Thymus (tissue), 11 donors: ENCODE measurements around the gene NR2F2. TPM values are rescaled to one million over a fixed set of nuclear protein-coding genes. Genes with fewer than 3 reads are reported as not detected.

Experiments
- DNase-seq, 9 donors: peaks; one replicate each; pipeline ENCODE4 v3.0.0-alpha.2; 2013; ENCODE audit warnings: low spot score in 9 of 9, low read depth in 6 of 9, missing footprints in 1 of 9
- H3K27ac ChIP-seq, 2 donors: one replicate each; pipeline ENCODE4 v1.5.1; 2013; ENCODE audit warnings: control low read depth in 1 of 2, low read depth in 1 of 2, low read length in 1 of 2, mild to moderate bottlenecking in 1 of 2, moderate library complexity in 1 of 2
- H3K27me3 ChIP-seq, 2 donors: one replicate each; pipeline ENCODE4 v1.5.1; 2013; ENCODE audit warnings: low read length in 1 of 2; ENCODE audit not compliant: control insufficient read depth in 2 of 2, insufficient read depth in 1 of 2
- H3K36me3 ChIP-seq, 2 donors: one replicate each; pipeline ENCODE4 v1.5.1; 2013; ENCODE audit warnings: low read length in 1 of 2, mild to moderate bottlenecking in 1 of 2, moderate library complexity in 1 of 2; ENCODE audit not compliant: control insufficient read depth in 2 of 2, insufficient read depth in 2 of 2
- H3K4me1 ChIP-seq, 2 donors: one replicate each; pipeline ENCODE4 v1.5.1; 2013; ENCODE audit warnings: low read length in 2 of 2; ENCODE audit not compliant: control insufficient read depth in 2 of 2, insufficient read depth in 2 of 2
- H3K4me3 ChIP-seq, 2 donors: one replicate each; pipeline ENCODE4 v1.5.1; 2013; ENCODE audit warnings: low read length in 2 of 2, control low read depth in 1 of 2, mild to moderate bottlenecking in 1 of 2
- H3K9me3 ChIP-seq, 2 donors: one replicate each; pipeline ENCODE4 v1.5.1; 2013; ENCODE audit warnings: low read length in 1 of 2, mild to moderate bottlenecking in 1 of 2; ENCODE audit not compliant: control insufficient read depth in 2 of 2, insufficient read depth in 1 of 2
- WGBS: extraction: QIAGEN DNeasy Blood & Tissue Kit; methylation state at CpG from one replicate; pipeline ENCODE4 v1.1.7; 2013; 5-methylcytosine and 5-hydroxymethylcytosine counted together
- polyA plus RNA-seq: library from polyadenylated mRNA; stranded (reverse); fragments of 200-250 nt; gene quantifications from one replicate; pipeline ENCODE4 v1.2.3, GENCODE V29; 2013
- total RNA-seq: library from RNA; stranded (reverse); fragments of 120-200 nt; gene quantifications from one replicate; pipeline ENCODE4 v1.2.4, GENCODE V29; 2013
- donor health status: healthy.

NR2F2 gene
- total and polyA plus RNA-seq, 2 donors: 2.0 to 11.9 TPM

DNA sequence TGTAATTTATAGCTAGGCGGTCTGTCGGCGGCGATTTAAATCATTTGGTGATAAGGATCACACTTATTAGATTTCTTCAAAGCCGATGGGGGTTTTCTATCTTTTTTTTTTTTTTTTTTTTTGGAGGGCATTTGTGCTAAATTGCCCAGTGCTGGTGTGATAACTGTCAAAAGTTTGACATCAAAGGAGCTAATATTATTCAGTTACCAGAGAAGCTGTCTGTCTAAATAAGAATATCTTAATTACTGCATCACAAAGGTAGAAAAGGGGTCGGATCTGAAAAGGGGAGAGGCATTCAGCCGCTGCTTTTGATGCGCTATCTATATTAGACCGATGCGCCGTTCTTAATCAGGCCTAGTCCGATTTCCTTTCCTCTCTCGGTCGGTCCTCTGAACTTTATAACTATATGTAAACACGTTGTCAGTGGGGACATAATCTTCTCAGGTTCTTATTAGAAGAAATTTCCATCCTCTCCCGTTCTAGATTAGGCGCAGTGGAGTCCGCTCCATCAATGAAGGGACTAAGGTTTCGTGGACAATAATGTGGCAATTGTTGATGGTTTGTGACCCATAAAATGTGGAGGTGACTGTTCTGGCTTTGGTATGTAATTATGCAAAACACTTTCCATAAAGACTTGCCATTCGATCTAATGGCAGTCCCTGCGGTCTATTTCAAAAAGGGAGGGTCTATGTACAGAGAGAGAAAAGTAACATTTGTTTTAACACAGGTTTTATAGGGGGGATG lies 31.7 kb downstream of the NR2F2 start:
- Histone ChIP-seq H3K9me3 (peaks cover 0 to 2% of the 10 kb centered on the region in 2 donors), H3K36me3 (no peaks in the 10 kb centered on the region), H3K4me1 (peaks cover 0 to under 1% of the 10 kb centered on the region in 2 donors), H3K27ac (no peak overlapping the region), H3K4me3 (no peak overlapping the region), H3K27me3 (peaks cover 85 to 99% of the 10 kb centered on the region in 2 donors)
- DNase-seq: no peak
- WGBS: 11% methylated on average over 21 of the region's 21 CpGs

- no peaks in the 10 kb centered on the region for H3K36me3 ChIP-seq
Measured at GRCh38 chr15:96362755-96363651, 32.5 kb downstream of the NR2F2 start.

DNA sequence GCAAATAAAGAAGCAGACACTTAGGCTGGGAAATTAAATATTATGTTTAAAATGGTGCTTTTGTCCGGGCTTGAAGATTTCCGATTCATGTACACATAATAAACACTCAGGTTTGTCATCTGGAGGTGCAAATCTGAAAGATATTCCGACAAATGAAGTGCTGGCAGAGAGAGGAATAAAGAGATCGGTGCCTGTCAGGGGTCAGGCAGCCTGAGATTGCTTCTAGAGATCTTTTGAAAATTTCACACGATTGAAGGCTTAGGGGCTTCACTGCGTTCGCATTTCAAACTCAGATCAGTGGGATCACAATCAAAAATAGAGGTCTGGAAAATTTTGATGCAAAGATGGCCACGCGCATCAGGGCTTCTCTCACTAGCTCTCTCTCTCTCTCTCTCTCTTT lies 33.2 kb downstream of the NR2F2 start:
- H3K9me3 ChIP-seq: peaks cover 0 to 4% of the 10 kb centered on the region in 2 donors
- no peaks in the 10 kb centered on the region for H3K36me3 ChIP-seq
- no peak overlapping the region for H3K4me3 ChIP-seq
- H3K4me1 ChIP-seq: no peaks in the 10 kb centered on the region
- H3K27ac ChIP-seq: no peak overlapping the region
- peaks cover 89 to 99% of the 10 kb centered on the region in 2 donors for H3K27me3 ChIP-seq
- 8% methylated on average over 9 of the region's 9 CpGs for WGBS
- DNase-seq: no peak

More at GRCh38 chr15:96362755-96363651, 32.5 kb downstream of the NR2F2 start:
- H3K27me3 ChIP-seq: peaks cover 86 to 99% of the 10 kb centered on the region in 2 donors
- H3K9me3 ChIP-seq: peaks cover 0 to 4% of the 10 kb centered on the region in 2 donors
- H3K4me1 ChIP-seq: no peaks in the 10 kb centered on the region
- no peak overlapping the region for H3K27ac ChIP-seq
- no peak for DNase-seq
- 7% methylated on average over 37 of the region's 37 CpGs for WGBS
- no peak overlapping the region for H3K4me3 ChIP-seq

DNA sequence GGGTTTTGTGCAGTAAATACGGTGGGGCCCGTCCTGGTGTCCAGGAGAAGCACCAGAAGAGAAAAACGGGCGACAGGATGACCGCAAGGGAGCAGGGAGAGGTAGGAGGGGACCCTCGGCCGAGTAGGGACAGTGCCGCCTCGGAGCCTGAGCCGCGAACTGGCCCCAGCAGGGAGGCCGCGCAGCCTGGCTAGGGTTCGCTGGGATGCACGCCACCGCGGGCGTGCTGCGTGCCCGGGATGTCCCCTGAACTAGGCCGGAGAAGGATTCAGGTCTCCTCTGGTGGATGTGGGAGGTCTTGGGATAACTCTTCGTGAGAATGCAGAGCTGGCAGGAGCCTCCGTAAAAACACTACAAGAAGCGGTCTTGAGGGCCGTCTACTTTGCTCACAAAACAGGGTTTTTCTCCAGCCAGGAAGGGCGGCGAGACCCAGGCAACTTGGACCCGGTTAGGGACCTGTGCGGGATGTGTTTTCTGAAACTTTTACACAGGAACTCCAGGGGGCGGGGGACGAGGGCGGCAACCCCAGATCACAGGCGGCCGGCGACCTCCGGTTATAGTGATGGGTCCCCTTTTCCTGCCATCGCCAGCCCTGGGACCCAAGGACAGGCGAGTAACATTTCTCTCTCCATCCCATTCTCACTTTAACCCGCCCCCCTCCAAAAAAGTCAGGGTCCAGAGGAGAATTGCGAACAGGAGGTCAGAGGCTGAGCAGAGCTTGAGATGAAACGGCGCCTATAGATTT lies 35.5 kb downstream of the NR2F2 start:
- WGBS: 5% methylated on average over 42 of the region's 42 CpGs
- Histone ChIP-seq H3K9me3 (peaks cover 0 to 4% of the 10 kb centered on the region in 2 donors), H3K27ac (no peak overlapping the region), H3K36me3 (no peaks in the 10 kb centered on the region), H3K4me3 (no peak overlapping the region), H3K4me1 (no peaks in the 10 kb centered on the region), H3K27me3 (peaks cover 83 to 99% of the 10 kb centered on the region in 2 donors)
- DNase-seq: no peak

DNA sequence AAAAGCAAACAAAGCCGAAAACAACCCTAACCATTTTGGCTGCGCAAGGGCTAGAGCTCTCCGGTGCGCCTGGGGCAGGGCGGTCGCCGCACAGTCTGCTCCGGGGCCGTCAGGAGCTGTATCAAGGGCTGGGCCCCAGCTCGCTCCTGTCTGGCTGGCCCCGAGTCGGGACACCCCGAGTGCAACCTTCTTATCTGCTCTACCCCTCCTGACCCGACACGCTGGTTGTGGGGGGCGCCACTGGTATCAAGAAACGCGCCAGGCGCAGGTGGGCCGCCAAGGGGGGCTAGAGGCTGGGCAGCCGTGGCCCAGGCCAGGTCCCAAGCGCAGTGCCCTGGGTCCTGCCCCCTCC lies 36.0 kb downstream of the NR2F2 start:
- Histone ChIP-seq H3K4me3 (no peak overlapping the region), H3K9me3 (peaks cover 0 to 4% of the 10 kb centered on the region in 2 donors), H3K36me3 (no peaks in the 10 kb centered on the region), H3K27ac (no peak overlapping the region), H3K4me1 (no peaks in the 10 kb centered on the region), H3K27me3 (peaks cover 78 to 95% of the 10 kb centered on the region in 2 donors)
- WGBS: 10% methylated on average over 22 of the region's 22 CpGs
- no peak for DNase-seq

DNA sequence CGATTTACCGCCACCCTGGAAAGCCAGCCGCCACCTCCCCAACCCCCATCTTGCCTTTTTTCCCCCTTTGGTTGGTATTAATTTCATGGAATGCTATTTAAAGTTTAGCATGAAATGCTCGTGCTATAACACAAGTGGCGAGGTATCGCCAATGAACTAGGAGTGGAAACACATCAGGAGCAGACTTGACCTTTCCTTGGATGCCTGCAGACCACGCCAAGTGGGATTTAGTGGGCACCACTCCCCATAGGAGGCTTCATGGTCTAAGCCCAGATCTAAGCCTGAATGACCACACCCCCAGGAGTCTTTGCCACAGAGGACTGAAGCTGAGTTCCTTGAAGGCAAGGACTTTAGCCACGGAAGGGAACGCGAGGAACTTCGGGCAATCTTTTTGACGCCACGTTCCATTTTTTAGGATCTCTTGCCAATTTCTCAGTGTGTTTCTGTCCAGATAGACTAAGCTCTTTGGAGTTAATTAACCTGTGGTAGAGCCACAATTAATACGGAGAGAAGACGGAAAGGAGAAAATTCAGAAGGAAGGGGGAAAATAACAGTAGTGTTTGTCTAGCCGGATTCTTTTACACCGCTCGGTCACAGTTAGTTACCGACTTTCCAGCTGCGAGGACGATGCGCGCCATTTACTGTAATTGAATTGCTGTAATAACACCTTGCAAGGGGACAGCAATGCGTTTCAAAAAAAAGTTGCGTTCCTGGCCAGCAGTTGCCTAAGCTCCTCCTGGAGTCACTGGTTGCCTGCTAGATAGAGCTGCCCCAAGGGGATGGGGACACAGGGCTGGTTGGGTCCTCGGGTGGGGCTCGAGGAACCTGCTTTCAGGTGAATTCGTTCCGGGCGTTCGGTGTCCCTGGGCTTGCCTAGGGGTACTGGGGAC lies 37.1 kb downstream of the NR2F2 start:
- WGBS: 8% methylated on average over 31 of the region's 31 CpGs

GRCh38 chr15:96369351-96369750 lies 38.9 kb downstream of the NR2F2 start:
- Histone ChIP-seq H3K4me3 (no peak overlapping the region), H3K27ac (no peak overlapping the region), H3K9me3 (peaks cover 0 to 4% of the 10 kb centered on the region in 2 donors), H3K27me3 (peaks cover 56 to 67% of the 10 kb centered on the region in 2 donors), H3K4me1 (no peaks in the 10 kb centered on the region), H3K36me3 (no peaks in the 10 kb centered on the region)
- DNase-seq: no peak
- WGBS: 22% methylated on average over 19 of the region's 19 CpGs

More for the DNA sequence above, 37.1 kb downstream of the NR2F2 start:
- H3K4me1 ChIP-seq: no peaks in the 10 kb centered on the region
- peaks cover 70 to 84% of the 10 kb centered on the region in 2 donors for H3K27me3 ChIP-seq
- H3K36me3 ChIP-seq: no peaks in the 10 kb centered on the region
- H3K4me3 ChIP-seq: no peak overlapping the region
- DNase-seq: no peak
- peaks cover 0 to 4% of the 10 kb centered on the region in 2 donors for H3K9me3 ChIP-seq
- H3K27ac ChIP-seq: no peak overlapping the region
